ENCODE data around the gene PLSCR1.

GRCh38 chr3:146536681-146537080 lies 7.7 kb downstream of the PLSCR1 start:
- TF ChIP-seq POLR2A (IDR thresholded peaks at IDR 0.05) (no peak), CTCF (IDR thresholded peaks at IDR 0.05) (no peak), EP300 (IDR thresholded peaks at IDR 0.05) (no peak), POLR2AphosphoS5 (IDR thresholded peaks at IDR 0.05) (peak; percentile 79)
